GM19035 (cell line): Measurements from ENCODE around the gene CTDP1.

Experiments used
- ATAC-seq: cut with Tn5 transposase; IDR thresholded peaks from one replicate; pipeline ENCODE4 v1.9.1; 2021; ENCODE audit not compliant: unreplicated experiment

CTDP1 gene

DNA sequence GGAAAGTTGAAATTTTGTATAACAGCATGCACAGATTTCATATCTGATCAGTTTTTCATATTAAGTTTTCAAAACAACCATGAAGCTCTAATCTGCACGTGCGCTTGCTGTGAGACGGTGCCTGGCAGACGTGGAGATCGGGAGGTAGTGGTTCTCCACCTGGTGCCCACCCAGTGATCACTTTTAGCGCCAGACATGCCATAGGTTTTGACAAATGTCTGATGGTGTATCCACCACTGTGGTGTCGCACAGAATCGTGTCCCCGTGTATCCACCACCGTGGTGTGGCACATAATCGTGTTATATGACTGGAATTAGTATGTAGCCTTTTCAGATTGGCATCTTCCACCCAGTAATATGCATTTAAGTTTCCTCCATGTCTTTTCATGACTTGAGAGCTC, 77.2 kb downstream of the CTDP1 start:
- ATAC-seq, result no peak

DNA sequence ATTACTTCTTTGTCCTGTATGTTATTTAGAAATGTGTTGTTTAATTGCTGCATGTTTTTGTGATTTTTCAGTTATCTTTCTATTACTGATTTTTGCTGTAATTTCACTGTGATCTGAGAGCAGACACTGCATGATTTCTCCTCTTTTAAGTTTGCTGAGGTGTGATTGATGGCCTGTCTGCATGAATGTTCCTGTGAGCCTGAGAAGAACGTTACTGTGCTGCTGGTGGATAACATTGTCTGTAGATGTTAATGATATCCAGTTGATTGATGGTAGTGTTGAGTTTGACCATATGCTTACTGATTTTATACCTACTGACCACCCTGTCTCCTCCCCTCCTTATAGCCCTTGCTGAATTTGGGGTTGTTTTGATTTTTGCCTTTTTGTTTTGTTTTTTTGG, 80.7 kb downstream of the CTDP1 start:
- ATAC-seq, result no peak

DNA sequence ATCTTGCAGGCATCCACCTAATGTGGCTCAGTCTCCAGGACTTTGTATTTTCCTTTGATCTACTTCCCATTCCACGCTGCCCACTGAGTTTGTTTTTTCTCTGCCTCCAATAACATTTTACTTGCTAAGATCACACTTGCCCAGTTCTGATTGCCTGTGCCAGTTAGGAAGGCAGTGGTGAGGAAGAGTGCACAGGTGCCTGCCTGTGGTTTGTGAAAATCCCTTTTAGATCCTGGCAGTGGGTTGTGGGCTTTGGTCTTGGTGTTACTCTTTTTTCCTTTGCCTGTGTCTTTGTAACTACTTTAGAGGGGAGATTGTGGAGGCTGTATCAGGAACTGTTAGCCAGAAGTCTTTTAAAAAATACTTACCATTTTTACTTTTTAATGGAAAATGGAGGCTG, 81.3 kb downstream of the CTDP1 start:
- ATAC-seq, result no peak

DNA sequence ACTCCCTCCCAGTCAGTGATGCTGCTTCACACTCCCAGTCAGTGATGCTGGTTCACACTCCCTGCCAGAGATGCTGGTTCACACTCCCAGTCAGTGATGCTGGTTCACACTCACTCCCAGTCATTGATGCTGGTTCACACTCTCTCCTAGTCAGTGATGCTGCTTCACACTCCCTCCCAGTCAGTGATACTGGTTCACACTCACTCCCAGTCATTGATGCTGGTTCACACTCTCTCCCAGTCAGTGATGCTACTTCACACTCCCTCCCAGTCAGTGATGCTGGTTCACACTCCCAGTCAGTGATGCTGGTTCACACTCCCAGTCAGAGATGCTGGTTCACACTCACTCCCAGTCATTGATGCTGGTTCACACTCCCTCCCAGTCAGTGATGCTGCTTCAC, 83.8 kb downstream of the CTDP1 start:
- ATAC-seq, result no peak

DNA sequence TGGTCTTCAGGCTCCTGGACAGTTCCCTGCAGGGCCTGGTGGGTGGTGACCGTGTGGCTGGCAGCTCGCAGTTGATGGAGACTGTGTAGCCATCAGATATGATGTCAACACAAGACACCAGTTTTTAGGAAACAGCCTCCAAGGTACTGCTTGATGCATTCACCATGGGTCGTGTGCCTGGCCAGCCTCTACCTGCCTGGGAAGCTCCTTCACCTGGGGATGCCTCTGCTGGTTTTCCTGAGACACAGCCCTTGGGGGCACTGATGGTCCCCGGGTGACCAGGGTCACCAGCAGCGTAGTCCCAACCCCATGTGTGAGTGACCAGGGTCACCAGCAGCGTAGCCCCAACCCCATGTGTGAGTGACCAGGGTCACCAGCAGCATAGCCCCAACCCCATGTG, 84.5 kb downstream of the CTDP1 start:
- no peak for ATAC-seq

DNA sequence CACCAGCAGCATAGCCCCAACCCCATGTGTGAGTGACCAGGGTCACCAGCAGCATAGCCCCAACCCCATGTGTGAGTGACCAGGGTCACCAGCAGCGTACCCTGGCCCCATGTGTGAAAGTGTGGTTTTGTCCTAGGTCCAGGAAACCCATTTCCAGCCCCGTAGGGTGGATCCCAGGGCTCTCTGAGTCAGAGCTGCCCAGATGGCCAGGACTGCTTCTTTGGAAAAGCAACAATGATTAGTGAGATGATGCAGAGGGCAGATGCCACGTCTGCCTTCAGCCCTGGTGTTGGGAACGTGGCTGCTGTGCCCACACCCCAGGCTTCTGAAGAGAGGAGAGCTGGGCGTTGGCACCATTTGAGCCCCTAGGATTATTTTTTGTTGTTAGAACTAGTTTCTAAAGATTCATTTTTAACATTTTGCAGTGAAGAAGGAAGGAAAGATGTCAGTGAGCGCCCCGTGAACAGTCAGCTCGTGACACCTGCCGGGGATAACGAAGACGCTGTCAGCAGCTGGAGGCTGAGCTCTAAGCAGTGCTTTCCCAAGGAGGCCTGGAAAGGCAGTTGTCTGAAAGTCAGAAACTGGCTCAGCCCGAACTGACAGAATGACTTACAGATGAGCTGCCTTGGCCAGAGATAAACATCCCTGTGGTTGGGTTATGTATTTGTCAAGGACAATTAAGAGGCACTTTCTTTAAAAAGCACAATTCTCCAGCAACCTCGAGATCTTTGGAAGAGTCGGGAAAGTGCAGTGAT, 86.1 kb downstream of the CTDP1 start:
- no peak for ATAC-seq

DNA sequence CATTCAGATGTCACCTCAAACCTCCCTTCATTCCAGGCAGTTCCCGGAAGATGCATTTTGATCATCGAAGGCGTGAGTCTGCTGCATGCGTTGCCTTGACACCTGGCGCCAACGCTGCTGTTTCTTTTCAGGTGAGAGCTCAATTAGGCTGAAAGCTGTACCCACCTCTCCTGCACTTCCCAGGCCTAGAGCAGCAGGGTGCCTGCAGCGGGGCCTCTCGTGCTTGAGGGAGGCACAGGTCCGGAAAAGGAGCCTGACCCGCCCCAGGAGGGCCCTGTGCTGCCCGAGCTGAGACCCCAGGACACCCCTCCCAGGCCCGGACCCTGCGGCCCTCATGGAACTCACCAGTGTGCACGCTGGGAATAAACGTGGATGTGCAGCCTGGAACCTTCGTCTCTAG, 86.7 kb downstream of the CTDP1 start:
- no peak for ATAC-seq

DNA sequence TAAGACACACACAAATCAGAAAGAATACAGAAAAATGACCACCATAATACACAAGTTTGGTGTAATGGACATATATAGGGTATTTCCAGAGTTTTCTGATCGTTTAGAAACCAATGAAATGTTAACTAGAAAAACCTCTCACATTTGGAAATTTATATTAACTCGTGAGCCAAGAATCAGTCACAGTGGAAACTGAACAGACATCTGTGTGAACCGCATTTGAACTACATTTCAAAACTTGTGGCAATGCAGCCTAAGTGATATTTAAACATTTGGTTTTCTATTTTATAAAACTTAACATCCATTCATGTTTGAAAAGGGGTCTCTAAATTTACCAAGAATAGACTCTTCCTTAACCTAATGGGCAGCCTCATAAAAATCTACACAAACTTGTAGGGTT, 89.1 kb downstream of the CTDP1 start:
- ATAC-seq, result no peak

DNA sequence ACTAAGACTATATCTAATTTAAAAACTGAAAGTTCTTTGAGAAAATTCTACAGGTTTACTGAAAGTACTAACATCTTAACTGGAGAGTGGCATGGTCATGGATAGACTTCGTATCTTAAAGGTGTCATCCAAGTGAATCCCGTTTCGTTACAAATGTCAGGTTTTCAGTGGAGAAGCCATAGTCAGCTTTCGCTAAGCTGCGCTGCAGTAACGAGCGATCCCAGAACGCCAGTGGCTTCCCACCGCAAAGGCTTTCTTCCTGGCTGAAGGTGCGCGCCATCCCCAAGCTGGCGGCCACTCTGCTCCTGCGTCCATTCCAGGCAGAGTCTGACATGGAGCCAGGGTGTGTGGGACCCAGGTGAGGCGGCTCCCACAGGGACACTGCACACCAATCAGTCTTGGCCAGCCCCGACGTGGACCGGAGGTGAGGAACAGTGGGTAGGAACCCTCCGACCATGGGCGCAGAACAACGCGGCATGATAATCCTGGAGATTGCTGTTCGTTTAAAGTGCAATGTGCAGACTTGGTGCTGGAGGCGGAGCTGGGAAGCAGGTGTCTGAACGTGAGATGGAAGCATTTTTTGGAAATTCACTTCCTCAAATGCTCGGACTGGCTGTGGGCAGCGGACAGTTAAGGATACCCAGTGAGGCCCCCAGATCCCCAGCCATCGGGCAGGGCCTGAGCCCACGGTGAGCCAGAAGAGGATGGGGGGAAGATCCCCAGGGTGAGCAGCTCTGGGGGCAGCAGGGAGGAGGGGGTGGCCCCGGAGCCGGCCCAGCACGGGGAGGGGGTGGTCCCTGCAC, 90.3 kb downstream of the CTDP1 start:
- ATAC-seq, result no peak

DNA sequence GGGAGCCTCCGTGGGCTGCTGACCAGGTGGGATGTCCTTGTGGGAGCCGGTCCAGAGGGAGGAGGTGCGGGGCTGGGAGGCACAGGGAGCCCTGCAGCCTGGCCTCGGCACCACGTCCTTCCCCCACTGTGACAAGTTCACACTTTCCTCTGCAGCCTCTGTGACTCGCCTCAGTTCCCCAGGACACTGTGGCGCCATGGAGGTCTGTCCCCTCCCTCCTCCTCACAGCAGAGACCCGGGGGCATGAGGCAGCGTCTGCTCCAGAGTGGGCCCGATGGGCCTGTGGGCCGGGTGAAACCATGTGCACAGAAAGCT, 90.9 kb downstream of the CTDP1 start:
- no peak for ATAC-seq

DNA sequence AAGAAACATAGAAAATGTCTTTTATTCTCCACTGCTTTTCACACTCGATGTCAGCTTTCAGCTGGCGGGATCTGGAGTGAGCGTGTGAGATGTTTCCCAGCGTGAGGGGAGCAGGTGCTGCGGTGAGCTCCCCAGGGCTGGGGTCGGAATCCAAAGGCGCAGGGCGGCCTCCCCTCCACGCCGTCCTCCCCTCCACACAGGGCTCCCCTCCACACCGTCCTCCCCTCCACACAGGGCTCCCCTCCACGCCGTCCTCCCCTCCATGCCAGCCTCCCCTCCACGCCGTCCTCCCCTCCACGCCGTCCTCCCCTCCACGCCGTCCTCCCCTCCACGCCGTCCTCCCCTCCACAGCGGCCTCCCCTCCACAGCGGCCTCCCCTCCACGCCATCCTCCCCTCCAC, 91.2 kb downstream of the CTDP1 start:
- no peak for ATAC-seq

DNA sequence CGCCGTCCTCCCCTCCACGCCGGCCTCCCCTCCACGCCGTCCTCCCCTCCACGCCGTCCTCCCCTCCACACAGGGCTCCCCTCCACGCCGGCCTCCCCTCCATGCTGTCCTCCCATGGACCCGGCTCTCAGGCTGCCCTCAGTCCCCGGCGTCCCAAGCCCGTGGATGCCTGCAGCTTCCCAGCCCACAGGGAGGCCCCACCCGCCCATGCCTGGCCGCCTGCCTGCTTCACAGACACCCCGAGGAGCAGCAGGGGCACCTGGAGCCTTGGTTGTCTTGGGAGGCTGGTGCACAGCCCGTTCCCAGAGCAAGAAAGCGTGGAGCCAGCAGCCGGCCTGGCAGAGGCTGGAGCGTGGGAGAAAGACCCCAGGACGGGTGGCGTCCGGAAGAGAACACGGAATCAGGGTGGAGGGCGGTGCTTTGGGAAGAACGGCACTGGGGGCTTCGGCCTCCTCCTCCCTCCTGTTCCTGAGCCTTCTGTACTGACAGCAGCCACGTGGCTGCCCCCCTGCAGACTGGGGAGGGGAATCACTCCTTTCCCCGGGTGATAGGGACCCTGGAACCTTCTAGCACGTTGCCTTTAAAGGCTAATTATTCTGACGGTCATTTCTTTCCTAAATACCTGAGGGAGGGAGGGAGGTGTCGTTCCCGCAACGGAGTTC, 92.0 kb downstream of the CTDP1 start:
- ATAC-seq, result no peak

DNA sequence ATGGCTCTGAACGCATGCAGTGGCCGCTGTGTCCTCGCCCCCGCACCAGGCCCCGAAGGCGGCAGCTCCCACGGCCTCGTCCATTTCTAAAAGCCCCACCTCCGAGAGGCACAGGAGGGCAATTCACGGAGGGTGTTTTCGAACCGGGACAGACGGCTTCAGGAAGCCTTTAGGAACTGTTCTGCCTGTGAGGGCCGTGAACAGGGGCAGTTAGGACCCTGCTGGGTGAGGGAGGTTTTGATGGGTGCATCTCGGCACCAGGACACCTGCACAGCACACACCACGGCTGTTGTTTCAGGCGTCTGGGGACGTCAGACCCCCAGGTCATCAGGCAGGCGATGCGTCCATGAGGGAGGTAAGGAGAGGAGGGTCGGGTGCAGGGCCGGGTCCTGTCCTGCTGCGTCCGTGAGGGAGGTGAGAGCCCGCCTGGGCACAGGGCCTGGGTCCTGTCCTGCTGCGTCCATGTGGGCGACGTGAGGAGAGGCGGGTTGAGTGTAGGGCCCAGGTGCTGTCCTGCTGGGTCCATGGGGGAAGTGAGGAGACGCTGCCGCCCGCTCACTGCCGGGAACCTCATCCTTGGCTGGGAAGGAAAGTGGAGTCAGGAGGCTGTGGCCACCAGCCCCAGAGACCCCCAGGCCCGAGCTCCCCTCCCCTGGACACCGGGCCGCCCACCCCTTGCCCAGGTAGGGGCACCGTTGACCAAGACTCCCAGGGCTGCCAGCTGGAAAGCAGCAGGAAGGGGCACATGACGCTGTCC, 92.7 kb downstream of the CTDP1 start:
- no peak for ATAC-seq

DNA sequence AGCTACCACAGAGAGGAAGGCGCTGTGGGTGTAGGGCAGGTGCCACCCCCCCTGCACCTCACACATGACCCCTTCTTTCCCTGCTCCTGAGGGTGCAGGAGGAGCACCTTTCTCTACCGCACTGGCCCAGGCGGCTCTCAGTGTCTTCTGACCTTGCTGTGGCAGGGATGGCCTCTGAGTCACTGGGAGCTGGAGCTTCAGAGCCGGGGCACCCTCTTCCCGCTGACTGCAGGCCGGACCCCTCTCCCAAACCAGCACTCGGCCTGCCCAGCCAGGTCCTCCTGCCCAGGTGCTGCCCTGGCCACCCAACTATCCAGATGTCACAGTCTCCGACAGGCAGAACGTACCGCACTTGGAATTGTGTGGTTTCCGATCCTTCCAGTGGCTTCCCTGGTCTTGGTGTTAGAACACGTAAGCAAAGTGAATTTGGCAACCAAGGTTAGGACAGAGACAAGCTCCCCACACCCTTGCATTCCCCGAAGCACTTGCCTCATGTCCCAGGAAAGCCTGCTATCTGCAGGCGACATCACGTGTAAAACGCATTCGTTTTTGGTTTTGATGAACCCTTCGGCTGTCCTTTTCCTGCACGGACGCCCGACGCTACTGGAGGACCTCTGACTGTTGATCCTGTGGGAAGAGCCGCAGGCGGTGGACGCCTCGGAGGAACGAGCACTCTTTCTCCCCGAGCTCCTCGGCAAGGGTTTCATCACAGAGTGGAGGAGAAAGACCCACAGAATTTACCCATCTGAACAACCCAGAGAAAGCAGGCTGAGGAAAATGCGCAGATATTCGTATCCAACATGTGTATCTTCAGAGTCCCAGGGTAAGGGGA, 93.5 kb downstream of the CTDP1 start:
- ATAC-seq, result no peak

DNA sequence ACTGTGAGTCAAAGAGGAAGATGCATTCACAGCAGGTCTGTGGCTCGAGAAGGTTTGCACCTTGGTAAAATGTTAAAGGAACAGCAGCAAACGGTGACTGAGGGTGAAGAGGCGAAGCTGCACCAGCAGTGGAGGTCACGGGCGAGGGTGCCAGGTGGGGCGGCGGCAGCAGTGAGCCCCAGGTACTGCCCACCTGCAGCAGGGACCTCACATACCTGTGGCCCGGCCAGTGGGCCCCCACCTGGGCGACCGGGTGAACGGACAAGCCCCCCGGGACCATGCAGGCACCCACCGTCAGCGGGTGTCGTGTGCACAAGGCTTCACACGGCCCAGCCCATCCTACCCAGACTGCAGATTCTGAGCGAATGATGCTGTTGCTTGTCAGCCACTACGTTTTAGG, 94.5 kb downstream of the CTDP1 start:
- no peak for ATAC-seq

DNA sequence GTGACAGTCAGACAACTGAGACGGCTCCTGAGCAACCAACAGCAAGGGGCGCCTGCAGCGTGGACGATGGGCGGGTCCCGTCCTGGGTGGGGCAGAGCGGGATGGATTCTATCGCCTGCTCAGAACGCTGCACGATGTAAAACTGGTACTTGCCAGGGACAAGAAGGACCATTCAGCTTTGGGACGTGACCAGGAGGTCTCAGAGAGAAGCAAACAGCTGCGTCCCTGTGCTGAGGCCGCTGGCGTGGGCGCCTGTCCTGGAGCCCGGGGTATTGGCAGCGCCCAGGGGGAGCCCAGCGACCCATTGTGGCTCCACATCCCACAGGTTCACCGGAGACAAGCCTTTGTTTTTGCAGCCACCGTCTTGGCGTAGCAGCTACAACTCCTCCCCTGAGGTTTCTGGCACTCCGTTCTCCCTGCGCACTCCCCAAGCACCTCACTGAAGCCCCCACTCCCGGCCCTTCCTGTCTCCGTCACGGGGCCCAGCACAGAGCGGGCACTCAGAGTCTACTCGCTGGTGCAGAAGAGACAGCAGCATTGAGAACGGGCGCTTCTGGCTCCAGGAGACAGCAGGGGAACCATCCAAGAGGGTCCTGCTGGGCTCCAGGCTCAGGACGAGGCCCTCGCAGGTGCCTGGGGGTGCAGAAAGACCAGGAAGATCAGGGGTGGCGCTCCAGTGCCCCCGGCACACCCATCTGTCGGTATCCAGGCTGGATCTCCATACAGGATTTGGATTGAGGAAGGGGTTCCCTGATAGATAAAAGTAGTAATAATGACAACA, 96.0 kb downstream of the CTDP1 start:
- no peak for ATAC-seq

DNA sequence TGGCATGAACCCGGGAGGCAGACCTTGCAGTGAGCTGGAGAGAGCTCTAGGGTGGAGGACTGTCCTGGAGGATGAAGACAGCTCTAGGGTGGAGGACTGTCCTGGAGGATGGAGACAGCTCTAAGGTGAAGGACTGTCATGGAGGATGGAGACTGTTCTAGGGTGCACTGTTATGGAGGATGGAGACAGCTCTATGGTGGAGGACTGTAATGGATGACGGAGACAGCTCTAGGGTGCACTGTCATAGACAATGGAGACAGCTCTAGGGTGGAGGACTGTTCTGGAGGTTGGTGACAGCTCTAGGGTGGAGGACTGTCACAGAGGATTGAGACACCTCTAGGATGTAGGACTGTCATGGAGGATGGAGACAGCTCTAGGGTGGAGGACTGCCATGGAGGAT, 97.1 kb downstream of the CTDP1 start:
- ATAC-seq, result no peak

DNA sequence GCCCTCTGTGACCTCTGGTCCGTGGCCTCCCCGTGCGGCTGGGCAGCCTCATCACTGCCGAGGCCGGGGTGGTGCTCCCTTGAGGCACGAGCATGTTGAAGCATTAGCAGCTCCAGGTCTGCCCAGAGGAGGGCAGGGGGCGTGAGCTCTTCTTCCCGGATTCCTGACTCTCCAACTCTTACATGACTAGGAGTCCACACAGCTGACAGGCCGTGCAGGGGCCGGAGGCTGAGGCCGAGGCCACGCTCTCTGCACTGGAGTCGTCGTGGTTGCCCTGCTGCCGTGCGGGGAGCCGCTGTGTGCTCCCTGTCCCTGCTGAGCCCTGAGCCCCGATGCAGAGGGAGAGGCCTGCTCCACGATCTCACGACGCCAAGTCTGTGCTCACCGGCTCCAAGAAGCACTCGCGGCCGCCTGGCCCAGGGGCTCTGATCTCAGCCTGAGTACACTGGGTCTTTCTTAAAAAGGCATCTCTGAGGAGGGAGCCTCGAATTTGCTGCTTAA, 98.7 kb downstream of the CTDP1 start:
- ATAC-seq, result no peak

DNA sequence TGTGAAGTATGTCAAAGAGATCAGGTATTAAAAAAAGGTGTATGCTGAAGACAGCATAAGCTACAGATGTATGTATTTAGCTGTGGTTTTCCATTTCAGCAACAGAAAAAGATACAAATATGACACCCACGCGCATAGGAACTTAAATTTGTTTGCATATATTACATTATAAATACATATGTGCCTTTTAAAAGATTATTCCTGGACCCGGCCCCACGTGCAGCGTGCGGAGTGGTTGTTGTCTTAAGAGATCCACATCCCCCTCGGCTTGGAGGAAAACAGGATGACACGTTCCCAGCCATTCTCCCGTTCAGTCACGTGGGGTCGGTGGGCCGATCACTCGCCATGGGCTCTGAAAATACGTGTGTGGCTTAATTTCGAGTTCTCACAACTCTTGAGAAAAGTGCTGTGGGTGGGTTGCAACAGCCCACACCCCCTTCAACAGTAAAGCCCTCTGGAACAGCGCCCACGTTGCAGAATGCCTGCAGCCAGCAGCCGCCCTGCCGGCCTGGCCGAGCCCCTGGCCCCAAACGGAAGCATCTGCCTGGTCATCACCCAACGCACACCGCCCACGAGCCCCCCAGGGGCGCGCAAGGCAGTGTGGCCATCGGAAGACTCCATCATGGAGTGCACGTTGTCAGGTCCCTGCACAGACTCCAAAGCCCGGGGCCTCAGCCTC, 99.6 kb downstream of the CTDP1 start:
- no peak for ATAC-seq
